Left hindlimb (tissue), 1 donor: ENCODE measurements around the gene CABLES1.
"Not testable (repeated sequence)": the region's sequence is repeated elsewhere in the genome, so short reads cannot be mapped to it uniquely, and the experiment has no call there.

Experiments used
- DNase-seq: peaks from one replicate; pipeline ENCODE4 v3.0.0-alpha.2; 2018

The CABLES1 gene

GRCh38 chr18:23272498-23273232 lies 137.4 kb downstream of the CABLES1 start:
- no peak for DNase-seq

- DNase-seq = no peak
Observed at GRCh38 chr18:23273443-23273966, 138.2 kb downstream of the CABLES1 start.

DNA sequence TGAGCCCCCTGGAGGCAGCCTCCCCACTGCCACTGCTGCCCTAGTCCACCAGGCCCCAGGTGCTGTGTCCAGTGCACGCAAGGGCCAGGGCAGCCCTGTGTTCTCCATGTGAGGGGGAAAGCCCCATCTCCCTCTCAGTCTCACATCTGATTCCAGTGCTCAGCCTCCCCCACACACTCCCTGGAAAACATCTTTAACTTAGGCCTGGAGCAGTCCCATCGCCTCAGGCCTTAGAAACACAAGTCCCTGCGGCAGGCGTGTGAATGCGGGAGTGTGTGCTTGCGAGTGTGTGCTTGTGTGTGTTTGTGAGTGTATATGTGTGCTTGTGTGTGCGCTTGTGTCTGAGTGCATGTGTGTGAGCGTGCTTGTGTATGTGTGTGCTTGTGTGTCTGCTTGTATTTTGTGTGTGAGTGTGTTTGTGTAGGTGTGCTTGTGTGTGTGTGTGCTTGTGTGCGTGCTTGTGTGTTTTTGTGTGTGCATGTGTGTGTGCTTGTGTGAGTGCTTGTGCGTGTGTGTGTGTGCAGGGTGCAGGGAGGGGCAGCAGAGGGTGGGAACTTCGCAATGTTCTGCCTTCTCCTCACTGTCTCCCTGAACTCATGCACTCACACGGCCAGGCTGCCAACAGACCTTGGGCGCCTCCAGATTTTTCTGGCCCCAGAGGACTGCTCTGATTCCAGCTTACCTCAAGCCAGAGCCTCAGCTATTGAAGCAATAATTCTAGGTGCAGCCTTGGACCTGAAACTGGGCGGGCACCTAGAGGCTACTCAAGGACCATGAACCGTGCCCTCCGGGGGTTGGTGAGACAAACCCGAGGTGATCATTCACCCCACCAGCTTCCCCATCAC lies 139.6 kb downstream of the CABLES1 start:
- no peak for DNase-seq

- DNase-seq = peak; percentile 59
Observed at GRCh38 chr18:23276451-23276850, 141.2 kb downstream of the CABLES1 start.

DNA sequence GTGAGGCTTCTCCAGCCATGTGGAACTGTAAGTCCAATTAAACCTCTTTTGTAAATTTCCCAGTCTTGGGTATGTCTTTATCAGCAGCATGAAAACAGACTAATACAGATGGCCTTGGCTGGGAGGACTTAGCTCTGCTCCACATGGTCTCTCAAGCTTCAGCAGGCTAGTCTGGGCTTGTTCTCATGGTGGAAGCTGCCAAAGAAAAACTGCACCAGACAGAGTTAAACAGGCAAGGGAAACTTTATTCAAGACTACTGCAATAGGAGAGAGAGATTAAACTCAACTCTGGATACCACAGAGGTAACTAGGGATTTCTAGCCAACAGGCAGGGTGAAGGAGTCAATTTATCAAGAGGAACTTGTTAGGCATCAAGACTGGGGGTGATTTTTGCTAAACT lies 142.1 kb downstream of the CABLES1 start:
- DNase-seq = no peak

GRCh38 chr18:23279931-23280330 lies 144.6 kb downstream of the CABLES1 start:
- DNase-seq = no peak

- no peak for DNase-seq
Observed at GRCh38 chr18:23280844-23281243, 145.6 kb downstream of the CABLES1 start.

GRCh38 chr18:23281626-23282436 lies 146.5 kb downstream of the CABLES1 start:
- DNase-seq = no peak

- no peak for DNase-seq
Observed at GRCh38 chr18:23282437-23282781, 147.1 kb downstream of the CABLES1 start.

- no peak for DNase-seq
Observed at GRCh38 chr18:23283916-23284430, 148.7 kb downstream of the CABLES1 start.

GRCh38 chr18:23284629-23285028 lies 149.3 kb downstream of the CABLES1 start:
- DNase-seq = no peak

DNA sequence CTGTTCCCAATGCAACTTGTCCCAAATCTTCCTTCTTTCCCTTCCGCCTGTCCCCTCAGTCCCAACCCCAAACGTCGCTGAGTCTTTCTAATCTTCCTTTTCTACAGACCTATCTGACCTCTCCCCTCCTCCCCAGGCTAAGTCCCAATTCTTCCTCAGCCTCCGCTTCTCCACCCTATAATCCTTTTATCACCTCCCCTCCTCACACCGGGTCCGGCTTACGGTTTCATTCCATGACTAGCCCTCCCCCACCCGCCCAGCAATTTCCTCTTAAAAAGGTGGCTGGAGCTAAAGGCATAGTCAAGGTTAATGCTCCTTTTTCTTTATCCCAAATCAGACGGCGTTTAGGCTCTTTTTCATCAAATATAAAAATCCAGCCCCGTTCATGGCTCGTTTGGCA lies 150.3 kb downstream of the CABLES1 start:
- not testable (repeated sequence) for DNase-seq

DNA sequence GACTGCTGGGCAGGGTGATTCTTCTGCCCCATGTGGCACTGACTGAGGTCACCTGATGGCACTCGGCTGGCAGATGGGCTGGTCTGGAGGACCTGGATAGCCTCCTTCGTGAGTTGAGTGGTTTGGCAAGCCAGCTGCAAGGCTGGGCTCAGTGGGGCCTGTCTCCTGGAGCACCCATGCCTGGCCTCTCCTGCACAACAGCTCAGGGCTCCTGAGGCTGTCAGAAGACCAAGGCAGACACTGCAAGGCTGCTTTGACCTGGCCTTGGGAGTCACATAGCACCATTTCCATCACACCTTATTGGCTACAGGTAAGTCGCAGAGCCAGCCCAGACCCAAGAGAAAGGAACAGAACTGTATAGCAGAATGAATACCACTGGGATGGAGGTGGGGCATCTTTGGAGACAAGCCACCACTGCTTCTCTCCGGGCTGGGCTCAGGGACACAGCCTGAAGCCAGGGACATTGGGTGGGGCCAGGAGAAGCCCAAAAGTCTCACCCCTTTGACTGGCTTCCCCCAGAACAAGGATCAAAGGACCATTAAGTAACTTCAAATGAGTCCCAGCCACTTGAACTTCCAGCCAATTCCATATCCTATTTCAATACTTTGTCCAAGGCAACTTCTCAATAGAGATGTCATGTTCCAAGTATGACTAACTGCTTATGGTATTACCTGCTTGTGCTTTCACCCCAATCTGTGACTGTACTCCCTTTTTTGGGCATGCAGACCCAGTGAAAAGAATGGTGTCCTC lies 156.3 kb downstream of the CABLES1 start:
- DNase-seq = no peak

DNA sequence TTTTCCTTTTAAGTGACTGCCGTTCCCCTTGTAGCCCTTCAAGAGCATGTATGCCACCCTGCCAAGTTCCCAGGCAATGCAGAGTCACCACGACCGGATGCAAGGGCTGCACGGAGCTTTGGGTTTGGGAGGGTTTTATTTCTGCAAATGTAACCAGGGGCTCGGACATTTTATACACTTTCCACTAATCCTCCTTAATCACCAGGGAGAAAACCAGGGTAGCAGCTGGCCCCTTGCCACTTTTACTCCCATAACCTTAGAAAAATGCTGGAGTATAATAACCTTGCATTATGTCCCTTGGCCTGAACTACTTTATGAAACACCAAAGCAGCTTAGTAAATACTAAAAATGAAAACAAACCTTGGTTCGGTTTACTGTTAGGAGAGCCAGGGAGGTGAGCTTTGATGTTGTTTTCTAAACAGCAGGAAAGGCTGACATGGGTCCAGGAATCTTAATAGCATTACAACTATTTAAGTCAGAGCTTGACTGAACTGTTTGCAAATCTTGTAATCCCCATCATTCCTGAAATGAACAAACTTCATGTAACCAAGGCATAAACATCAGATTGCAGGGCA lies 165.0 kb downstream of the CABLES1 start:
- DNase-seq = peak; percentile 47

DNA sequence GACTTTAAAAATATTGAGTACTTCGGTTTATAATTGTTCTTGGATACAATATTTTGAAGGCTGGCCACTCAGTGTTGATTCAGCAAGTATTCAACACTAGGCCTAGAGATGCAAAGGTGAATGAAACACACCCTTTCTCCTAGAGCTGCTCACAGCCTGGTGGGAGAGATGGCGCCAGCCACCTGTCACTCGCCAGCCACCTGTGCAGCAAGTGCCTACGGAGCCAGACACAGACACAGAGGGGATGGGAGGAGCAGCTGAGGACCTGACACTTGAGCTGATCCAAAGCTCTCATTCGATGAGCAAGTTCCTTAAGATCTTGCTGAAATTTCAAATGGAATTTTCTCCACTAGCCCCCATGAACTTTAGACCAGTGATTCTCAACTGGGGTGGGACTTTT lies 166.7 kb downstream of the CABLES1 start:
- no peak for DNase-seq

GRCh38 chr18:23302511-23302850 lies 167.2 kb downstream of the CABLES1 start:
- DNase-seq = no peak

DNA sequence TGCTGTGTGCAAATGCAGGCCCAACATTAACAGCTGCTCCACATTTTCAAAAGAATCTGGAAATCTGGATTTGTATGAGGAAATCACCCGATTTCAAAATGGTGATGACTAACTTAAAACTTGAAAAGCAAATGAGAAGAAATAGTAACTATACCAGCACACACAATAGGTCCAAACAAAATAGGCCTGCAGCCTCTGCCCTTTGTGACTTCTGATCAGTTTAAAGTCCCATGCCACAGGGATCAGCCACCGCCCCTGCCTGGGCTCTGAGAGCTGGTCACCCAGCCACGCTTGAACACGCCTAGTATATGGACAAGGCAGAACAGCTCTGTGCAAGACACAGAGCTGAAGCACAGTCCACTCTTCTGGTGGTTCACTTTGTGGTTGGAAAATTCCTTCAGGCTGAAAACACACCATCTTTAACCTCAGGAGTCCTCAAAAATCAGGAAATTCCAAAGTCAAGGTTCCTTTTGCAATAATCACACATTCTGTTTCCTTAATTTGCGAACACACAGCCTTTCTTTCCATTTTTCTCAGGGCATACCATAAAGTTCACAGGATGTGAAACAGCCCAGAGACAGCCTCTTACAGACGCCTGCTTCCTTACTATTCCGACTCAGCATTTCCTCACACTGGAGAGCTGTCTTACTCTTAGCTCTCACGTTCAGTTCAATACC lies 167.7 kb downstream of the CABLES1 start:
- no peak for DNase-seq

GRCh38 chr18:23306822-23307221 lies 171.5 kb downstream of the CABLES1 start:
- DNase-seq = no peak

DNA sequence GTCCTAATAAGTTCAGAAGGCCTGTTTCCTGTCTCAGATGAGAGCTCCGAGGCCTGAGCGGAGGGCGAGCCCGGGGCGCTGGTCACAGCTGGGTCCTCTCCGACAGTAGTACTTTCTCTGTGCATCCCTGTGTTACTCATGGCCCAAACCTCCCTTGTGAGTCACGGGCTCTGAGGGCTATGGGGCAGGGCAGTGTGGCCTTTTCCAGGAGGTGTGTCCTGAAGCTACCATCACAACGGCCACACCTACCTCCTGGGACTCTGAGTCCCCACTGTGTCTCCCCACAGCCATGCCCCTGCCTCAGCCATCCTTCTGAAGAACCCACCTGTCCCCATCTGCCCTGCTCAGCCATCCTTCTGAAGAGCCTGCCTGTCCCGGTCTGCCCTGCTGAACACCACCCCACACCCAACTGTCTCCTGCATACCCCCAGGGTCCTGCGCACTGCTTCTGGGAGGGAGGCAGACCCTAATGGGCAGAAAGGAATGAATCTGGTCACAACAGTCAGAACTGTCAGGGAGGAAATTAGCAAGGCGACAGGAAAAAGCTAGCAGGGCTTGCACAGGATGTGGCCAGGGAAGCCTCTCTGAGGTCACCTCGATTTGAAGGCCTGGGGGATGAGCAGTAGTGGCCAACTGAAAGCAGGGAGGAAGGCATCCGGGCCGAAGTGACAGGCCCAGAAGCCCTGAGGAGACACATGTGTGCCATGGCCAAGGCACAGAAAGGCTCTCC lies 172.4 kb downstream of the CABLES1 start:
- no peak for DNase-seq
